ENCODE measurements around the gene MYL9. TPM values are rescaled to one million over a fixed set of nuclear protein-coding genes. Genes with fewer than 3 reads are reported as not detected.

MYL9 gene
- polyA plus RNA-seq, 3 donors: 0.08 to 0.20 TPM; not detected in 1

DNA sequence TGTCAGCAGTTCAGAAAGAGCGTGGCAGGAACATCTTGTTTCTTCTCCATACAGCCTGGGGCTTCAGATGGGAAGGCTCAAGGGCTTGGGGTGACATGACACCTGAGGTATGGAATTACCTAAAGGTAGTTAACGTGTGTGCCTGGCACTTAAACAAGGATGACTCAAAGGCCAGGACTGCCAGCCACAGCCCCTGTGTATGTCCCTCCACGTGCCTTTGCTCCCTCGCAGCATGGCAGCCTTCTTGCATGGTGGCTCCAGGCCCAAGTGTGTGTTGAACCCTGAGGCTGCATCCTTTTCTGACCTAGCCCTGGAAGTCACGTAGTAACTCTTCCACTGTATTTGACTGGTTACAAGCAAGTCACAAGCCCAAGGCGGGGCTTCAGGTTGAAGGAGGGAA, 33.6 kb upstream of the MYL9 start:
- H3K36me3 ChIP-seq (replicated peaks in 1 of 2; ENCODE audit: control insufficient read depth in 1 of 2, insufficient read depth in 2 of 2, low read length in 2 of 2): peaks cover 26 to 86% of the 10 kb centered on the region in 2 donors
- H2AFZ ChIP-seq (ENCODE audit: insufficient read depth, low read depth, low read length, poor library complexity, severe bottlenecking): no peak overlapping the region
- Mint-ChIP-seq H3K27me3 (ENCODE audit: low read depth in 3 of 3) (peaks cover 0 to 2% (median 0%) of the 10 kb centered on the region in 3 donors), H3K4me3 (no peak overlapping the region), H3K27ac (no peak overlapping the region), H3K36me3 (peaks cover 55 to 71% of the 10 kb centered on the region in 2 donors), H3K4me1 (no peaks in the 10 kb centered on the region), H3K9me3 (no peaks in the 10 kb centered on the region)
- H3K27ac ChIP-seq (ENCODE audit: low read depth in 1 of 2, low read length in 2 of 2): no peak overlapping the region
- no peaks in the 10 kb centered on the region for H3K79me2 ChIP-seq (ENCODE audit: insufficient read depth, low read length)
- no peak overlapping the region for H3K4me2 ChIP-seq (replicated peaks; ENCODE audit: extremely low read depth, low read length, poor library complexity, severe bottlenecking)
- H3K27me3 ChIP-seq (ENCODE audit: control insufficient read depth in 2 of 2, insufficient read depth in 2 of 2, low read length in 2 of 2): no peaks in the 10 kb centered on the region
- TF ChIP-seq, protein P1, sequence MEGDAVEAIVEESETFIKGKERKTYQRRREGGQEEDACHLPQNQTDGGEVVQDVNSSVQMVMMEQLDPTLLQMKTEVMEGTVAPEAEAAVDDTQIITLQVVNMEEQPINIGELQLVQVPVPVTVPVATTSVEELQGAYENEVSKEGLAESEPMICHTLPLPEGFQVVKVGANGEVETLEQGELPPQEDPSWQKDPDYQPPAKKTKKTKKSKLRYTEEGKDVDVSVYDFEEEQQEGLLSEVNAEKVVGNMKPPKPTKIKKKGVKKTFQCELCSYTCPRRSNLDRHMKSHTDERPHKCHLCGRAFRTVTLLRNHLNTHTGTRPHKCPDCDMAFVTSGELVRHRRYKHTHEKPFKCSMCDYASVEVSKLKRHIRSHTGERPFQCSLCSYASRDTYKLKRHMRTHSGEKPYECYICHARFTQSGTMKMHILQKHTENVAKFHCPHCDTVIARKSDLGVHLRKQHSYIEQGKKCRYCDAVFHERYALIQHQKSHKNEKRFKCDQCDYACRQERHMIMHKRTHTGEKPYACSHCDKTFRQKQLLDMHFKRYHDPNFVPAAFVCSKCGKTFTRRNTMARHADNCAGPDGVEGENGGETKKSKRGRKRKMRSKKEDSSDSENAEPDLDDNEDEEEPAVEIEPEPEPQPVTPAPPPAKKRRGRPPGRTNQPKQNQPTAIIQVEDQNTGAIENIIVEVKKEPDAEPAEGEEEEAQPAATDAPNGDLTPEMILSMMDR (IDR thresholded peaks at IDR 0.05): no peak
- H4K20me1 ChIP-seq (ENCODE audit: insufficient read depth, low read length): no peaks in the 10 kb centered on the region
- WGBS (ENCODE audit: insufficient coverage): 98% methylated on average over 4 of the region's 6 CpGs
- H3K9ac ChIP-seq (ENCODE audit: insufficient read depth, low read length, poor library complexity, severe bottlenecking): no peak overlapping the region
- intact Hi-C loops (cut with micrococcal nuclease): no loop called here
- H3K4me1 ChIP-seq (ENCODE audit: control insufficient read depth in 1 of 2, insufficient read depth in 2 of 2, low read length in 2 of 2): no peaks in the 10 kb centered on the region
- H3K4me3 ChIP-seq (replicated peaks in 1 of 3; ENCODE audit: low read depth in 2 of 3, low read length in 3 of 3): no peak overlapping the region
- H3K9me3 ChIP-seq (replicated peaks in 1 of 2; ENCODE audit: control insufficient read depth in 1 of 2, insufficient read depth in 1 of 2, low read length in 2 of 2): no peaks in the 10 kb centered on the region
- no peak for DNase-seq

DNA sequence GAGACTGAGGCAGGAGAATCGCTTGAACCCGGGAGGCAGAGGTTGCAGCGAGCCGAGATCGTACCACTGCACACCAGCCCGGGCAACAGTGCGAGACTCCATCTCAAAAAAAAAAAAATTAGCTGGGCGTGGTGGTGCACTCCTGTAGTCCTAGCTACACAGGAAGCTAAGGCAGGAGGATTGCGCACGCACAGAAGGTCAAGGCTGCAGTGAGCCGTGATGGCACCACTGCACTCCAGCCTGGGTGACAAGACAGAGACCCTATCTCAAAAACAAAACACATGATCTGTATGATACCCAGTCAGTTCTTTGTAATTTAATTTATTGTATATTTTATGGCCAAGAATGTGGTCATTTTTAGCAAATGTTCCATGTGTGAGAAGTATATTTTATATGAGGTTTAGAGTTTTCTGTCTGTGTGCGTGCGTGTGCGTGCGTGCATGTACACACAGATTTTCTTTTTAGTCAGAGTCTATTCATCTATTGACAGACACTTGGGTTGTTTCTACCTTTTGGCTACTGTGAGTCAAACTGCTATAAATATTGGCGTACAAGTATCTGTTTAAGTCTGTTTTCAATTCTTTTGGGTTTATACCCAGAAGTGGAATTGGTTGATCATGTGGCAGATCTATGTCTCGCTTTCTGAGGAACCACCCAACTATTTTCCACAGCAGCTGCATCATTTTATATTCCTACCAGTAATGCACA, 22.2 kb upstream of the MYL9 start:
- WGBS (ENCODE audit: insufficient coverage): 94% methylated on average over 12 of the region's 17 CpGs
- Mint-ChIP-seq H3K36me3 (peaks cover 47 to 73% of the 10 kb centered on the region in 2 donors), H3K9me3 (no peaks in the 10 kb centered on the region), H3K4me3 (no peak overlapping the region), H3K27ac (no peak overlapping the region), H3K4me1 (peaks cover 13% of the 10 kb centered on the region), H3K27me3 (ENCODE audit: low read depth in 3 of 3) (no peaks in the 10 kb centered on the region)
- Histone ChIP-seq H3K79me2 (ENCODE audit: insufficient read depth, low read length) (no peaks in the 10 kb centered on the region), H2AFZ (ENCODE audit: insufficient read depth, low read depth, low read length, poor library complexity, severe bottlenecking) (no peak overlapping the region), H3K27me3 (ENCODE audit: control insufficient read depth in 2 of 2, insufficient read depth in 2 of 2, low read length in 2 of 2) (no peaks in the 10 kb centered on the region), H3K27ac (ENCODE audit: low read depth in 1 of 2, low read length in 2 of 2) (no peak overlapping the region), H3K4me2 (replicated peaks; ENCODE audit: extremely low read depth, low read length, poor library complexity, severe bottlenecking) (no peak overlapping the region), H3K9ac (ENCODE audit: insufficient read depth, low read length, poor library complexity, severe bottlenecking) (no peak overlapping the region), H4K20me1 (ENCODE audit: insufficient read depth, low read length) (no peaks in the 10 kb centered on the region), H3K9me3 (replicated peaks in 1 of 2; ENCODE audit: control insufficient read depth in 1 of 2, insufficient read depth in 1 of 2, low read length in 2 of 2) (no peaks in the 10 kb centered on the region), H3K36me3 (replicated peaks in 1 of 2; ENCODE audit: control insufficient read depth in 1 of 2, insufficient read depth in 2 of 2, low read length in 2 of 2) (peaks cover 11 to 69% of the 10 kb centered on the region in 2 donors), H3K4me3 (replicated peaks in 1 of 3; ENCODE audit: low read depth in 2 of 3, low read length in 3 of 3) (no peak overlapping the region), H3K4me1 (ENCODE audit: control insufficient read depth in 1 of 2, insufficient read depth in 2 of 2, low read length in 2 of 2) (peaks cover 10 to 12% of the 10 kb centered on the region in 2 donors)
- TF ChIP-seq, protein P1 (IDR thresholded peaks at IDR 0.05): no peak
- intact Hi-C loops (cut with micrococcal nuclease): no loop called here
- no peak for DNase-seq
